ACC112 (cell line): ENCODE measurements around the gene ALAD.

Experiments
- H2AFZ ChIP-seq: fragments of 200-600 bp; sonication (generic); one replicate; pipeline ENCODE4 v1.6.0; 2017; ENCODE audit warnings: antibody characterized with exemption, low read length; ENCODE audit not compliant: unreplicated experiment
- H3K27ac ChIP-seq: fragments of 200-600 bp; sonication (generic); 2 replicates; pipeline ENCODE4 v1.5.1; 2014; ENCODE audit warnings: low read depth, mild to moderate bottlenecking, antibody characterized with exemption, low read length, moderate library complexity
- H3K27me3 ChIP-seq: fragments of 200-600 bp; sonication (generic); 2 replicates; pipeline ENCODE4 v1.6.1; 2014; ENCODE audit warnings: mild to moderate bottlenecking, antibody characterized with exemption, low read length, moderate library complexity, mixed read lengths; ENCODE audit not compliant: insufficient read depth
- H3K36me3 ChIP-seq: fragments of 200-600 bp; sonication (generic); 2 replicates; pipeline ENCODE4 v1.6.1; 2016; ENCODE audit warnings: mild to moderate bottlenecking, antibody characterized with exemption, low read length, moderate library complexity, mixed read lengths; ENCODE audit not compliant: insufficient read depth
- H3K4me1 ChIP-seq: fragments of 200-600 bp; sonication (generic); one replicate; pipeline ENCODE4 v1.6.1; 2016; ENCODE audit warnings: low read length, mixed read lengths; ENCODE audit not compliant: insufficient read depth, unreplicated experiment, control insufficient read depth
- H3K4me3 ChIP-seq: fragments of 200-600 bp; sonication (generic); 2 replicates; pipeline ENCODE4 v1.5.1; 2014; ENCODE audit warnings: mild to moderate bottlenecking, low read depth, low read length
- H3K79me2 ChIP-seq: fragments of 200-600 bp; sonication (generic); one replicate; pipeline ENCODE4 v1.6.0; 2016; ENCODE audit warnings: low read length; ENCODE audit not compliant: control insufficient read depth, unreplicated experiment, insufficient read depth

The ALAD gene

DNA sequence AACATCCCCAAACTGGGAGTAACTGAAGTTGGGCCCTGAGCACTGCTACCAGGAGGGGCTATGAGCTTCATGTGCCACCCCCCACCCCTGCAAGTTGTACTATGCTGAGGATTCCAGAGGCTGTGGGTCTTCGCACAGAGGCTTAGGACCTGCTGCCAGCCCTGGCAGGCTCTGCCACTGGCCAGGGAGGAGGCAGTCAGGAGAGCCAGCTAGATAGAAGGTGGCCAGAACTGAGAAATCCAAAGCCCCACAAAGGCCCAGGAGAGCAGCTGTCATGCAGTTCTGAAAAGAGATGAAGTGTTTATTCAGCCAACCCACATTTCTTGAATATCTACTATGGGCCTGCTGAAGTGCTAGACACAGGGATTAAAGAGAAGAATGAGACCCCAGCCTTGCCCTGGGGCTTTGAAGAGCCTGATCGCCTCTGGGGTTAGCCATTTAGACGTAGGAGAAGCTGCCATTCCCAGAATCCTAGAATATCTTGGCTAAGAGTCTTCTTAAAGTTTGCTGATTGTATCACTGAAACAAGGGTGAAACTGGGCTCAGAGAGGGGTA, 1.4 kb downstream of the ALAD start:
- Histone ChIP-seq H3K4me1 (peaks cover 15% of the 10 kb centered on the region), H3K36me3 (no peaks in the 10 kb centered on the region), H3K4me3 (no peak overlapping the region; the same call in 1 of the 2 replicates), H3K27ac (no peak overlapping the region), H3K27me3 (no peaks in the 10 kb centered on the region), H2AFZ (no peak overlapping the region), H3K79me2 (peaks cover 4% of the 10 kb centered on the region)

DNA sequence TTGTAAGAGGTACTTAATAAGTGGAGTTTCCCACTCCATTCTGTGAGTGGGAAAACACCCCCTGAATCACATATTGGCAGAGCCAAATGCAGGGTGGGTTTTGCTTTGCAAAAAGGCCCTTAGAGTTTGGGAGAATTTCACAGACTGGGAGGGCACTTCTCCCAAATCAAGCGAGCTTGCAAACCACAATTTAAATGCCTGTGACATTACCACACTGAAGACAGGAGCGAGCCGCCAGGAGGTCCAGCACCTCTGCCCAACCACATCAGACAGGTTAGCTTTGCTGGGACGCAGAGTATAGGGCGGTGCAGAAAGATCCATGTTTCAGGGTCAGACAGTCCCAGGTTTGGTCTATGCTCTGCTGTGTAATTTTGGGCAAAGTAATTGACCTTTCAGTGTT, 2.3 kb downstream of the ALAD start:
- Histone ChIP-seq H3K79me2 (peaks cover 4% of the 10 kb centered on the region), H3K36me3 (no peaks in the 10 kb centered on the region), H2AFZ (no peak overlapping the region), H3K27ac (no peak overlapping the region), H3K4me3 (no peak overlapping the region), H3K27me3 (no peaks in the 10 kb centered on the region), H3K4me1 (peaks cover 15% of the 10 kb centered on the region)

DNA sequence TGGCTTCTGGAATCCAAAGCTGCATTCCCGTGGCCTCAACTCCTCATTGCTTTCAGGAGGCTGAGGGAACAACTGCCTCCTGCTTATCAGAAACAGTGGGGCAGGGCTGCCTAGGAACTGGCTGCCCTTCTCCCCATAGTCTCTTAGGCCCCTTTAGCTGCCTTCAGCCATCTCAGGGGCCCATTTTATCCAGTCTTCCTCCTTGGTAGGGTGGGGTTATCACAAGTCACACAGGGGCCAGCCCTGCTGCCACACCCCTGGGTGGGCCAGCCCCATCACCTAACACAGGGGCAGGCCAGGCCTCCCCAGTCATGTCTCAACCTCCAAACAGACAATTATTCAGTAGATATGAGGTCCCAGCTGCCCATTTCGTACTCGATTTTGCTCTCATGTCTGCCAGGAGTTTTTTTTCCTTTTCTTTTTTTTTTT, 3.9 kb downstream of the ALAD start:
- no peak overlapping the region for H3K4me3 ChIP-seq

DNA sequence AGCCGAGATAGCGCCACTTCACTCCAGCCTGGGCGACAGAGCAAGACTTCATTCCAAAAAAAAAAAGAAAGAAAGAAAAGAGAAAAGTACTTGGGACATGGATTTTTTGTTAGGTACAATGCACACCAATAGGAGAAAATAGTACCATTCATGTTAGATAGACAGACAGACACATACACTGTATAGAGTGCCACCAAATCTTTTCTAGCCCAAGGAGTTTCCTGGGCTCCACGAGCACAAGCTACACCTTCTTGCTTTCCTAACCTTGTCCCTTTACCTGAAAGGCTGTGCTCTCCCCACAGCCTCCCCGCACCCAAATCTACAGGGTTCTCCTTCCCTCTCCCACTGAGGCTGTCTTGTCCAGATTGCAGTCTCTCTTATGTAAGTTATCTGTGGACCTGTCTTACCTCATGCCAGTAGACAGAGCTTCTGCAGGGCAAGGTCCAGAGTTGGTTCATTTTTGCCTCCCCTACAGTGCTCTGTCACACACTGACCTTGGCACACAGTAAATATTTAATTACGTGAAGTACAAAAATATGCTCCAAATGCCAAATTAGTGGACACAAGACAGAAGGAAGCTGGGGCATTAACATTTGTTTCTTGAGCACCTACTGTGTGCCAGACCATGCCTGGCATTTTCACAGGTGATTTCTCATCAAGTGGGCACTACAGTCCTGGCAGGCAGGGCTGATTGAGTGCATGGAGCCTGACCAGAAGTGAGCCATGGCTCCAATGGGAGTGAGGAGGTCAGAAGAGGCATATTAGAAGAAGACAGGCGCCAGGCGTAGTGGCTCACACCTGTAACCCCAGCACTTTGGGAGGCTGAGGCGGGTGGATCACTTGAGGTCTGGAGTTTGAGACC, 5.9 kb downstream of the ALAD start:
- Histone ChIP-seq H3K4me3 (no peak overlapping the region), H3K27me3 (no peaks in the 10 kb centered on the region), H3K36me3 (0 out of 2 replicates have a peak, but pooled peaks cover 2% of the 10 kb centered on the region), H3K79me2 (peaks cover 3% of the 10 kb centered on the region), H2AFZ (no peak overlapping the region), H3K27ac (no peak overlapping the region), H3K4me1 (peaks cover 15% of the 10 kb centered on the region)

More for the DNA sequence above, 3.9 kb downstream of the ALAD start:
- no peak overlapping the region for H3K27ac ChIP-seq
- H3K4me1 ChIP-seq = peaks cover 15% of the 10 kb centered on the region
- no peaks in the 10 kb centered on the region for H3K27me3 ChIP-seq
- 0 out of 2 replicates have a peak, but pooled peaks cover 2% of the 10 kb centered on the region for H3K36me3 ChIP-seq
- H2AFZ ChIP-seq = no peak overlapping the region
- peaks cover 4% of the 10 kb centered on the region for H3K79me2 ChIP-seq

DNA sequence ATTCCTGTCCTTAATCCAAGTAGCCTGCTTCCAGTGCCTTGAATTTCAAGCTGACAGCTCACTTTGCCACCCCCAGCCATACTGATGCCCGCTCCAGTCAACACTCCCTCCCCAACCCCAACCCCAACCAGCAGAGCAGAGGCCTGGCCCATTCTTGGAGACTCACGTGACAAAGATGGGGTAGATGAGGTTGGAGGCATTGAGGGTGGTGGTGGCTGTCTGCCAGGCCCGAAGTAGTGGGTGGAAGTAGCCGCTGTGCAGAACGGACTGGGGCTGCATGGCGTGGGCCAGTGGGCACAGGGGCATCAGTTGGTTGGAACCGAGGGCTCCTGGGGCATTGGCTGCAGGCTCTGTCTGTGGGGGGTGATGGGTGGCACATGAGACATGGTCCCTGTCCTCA, 7.8 kb downstream of the ALAD start:
- H3K27me3 ChIP-seq = no peaks in the 10 kb centered on the region
- H3K27ac ChIP-seq = no peak overlapping the region
- H3K4me1 ChIP-seq = peaks cover 7% of the 10 kb centered on the region
- no peak overlapping the region for H3K4me3 ChIP-seq
- no peak overlapping the region for H2AFZ ChIP-seq
- H3K79me2 ChIP-seq = no peaks in the 10 kb centered on the region
- H3K36me3 ChIP-seq = 0 out of 2 replicates have a peak, but pooled peaks cover 2% of the 10 kb centered on the region

DNA sequence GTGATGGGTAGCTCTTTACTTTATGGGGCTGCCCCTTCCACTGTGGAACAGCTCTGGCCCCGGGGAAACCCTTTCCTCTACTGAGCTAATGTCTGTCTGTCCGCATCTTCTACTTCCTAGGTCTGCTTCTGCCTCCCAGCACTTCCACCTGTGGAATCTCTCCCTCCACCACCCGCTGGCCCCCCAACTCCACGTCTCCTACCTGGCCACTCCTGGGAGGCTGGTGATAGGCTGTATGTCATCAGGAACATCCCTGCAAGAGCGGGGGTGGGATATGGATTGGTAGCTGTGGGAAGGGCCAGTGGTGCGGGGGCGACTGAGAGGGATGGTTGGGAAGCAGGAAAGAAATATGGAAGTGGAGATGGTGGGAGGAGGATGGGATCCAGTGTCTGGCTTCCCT, 9.2 kb downstream of the ALAD start:
- Histone ChIP-seq H3K36me3 (0 out of 2 replicates have a peak, but pooled peaks cover 2% of the 10 kb centered on the region), H3K27me3 (no peaks in the 10 kb centered on the region), H3K4me1 (no peaks in the 10 kb centered on the region), H3K79me2 (no peaks in the 10 kb centered on the region), H3K27ac (no peak overlapping the region), H2AFZ (no peak overlapping the region), H3K4me3 (no peak overlapping the region)

DNA sequence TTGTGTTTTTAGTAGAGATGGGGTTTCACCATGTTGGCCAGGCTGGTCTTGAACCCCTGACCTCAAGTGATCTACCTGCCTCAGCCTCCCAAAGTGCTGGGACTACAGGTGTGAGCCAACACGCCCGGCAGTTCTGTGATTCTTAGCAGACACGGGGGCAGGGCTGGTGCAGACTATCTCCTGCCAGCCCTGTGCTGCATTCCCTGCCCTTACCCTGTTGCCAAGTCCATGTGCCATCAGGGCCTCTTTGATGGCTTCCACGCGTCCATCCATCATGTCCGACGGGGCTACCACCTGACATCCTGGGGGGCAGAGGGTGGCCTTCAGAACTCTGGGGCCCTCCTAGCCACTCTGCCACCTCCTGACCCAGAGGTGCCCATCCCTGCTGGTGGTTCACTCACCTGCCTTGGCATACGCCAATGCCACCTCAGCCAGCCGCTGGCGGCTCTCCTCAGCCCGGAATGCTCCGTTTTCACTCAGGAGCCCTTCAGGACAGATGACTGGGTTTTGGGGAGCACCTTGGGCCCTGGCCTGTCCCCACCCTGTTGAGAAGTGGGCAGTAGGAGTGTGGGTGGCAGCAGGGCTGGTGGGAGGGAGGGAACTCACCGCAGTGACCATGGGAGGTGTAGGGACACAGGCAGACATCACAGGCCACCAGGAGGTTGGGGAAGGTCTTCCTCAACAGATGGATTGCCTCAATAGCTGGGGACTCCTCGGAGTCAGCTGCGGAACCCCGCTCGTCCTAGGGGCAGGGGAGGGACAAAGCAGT, 10.7 kb downstream of the ALAD start:
- no peaks in the 10 kb centered on the region for H3K27me3 ChIP-seq
- H3K36me3 ChIP-seq = 0 out of 2 replicates have a peak, but pooled peaks cover 2% of the 10 kb centered on the region
- H3K27ac ChIP-seq = no peak overlapping the region
- no peaks in the 10 kb centered on the region for H3K79me2 ChIP-seq
- H3K4me1 ChIP-seq = no peaks in the 10 kb centered on the region
- H2AFZ ChIP-seq = no peak overlapping the region
- no peak overlapping the region for H3K4me3 ChIP-seq

DNA sequence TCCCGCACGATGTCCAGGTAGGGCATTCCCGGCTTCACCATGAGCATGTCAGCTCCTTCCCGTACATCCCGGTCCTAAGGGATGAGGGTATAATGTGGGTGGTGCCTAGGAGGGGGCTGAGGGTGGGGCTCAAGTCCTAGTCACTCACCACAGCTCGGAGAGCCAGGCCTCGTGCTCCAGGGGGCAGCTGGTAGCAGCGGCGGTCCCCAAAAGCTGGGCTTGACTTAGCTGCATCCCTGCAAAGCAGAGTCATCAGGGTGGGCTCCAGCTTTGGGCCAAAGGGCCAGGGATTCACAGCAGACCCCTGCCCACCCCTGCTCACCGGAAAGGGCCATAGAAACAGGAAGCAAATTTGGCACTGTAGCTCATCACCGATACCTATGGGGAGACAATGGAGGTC, 11.6 kb downstream of the ALAD start:
- no peak overlapping the region for H3K27ac ChIP-seq
- H3K4me3 ChIP-seq = no peak overlapping the region
- H3K36me3 ChIP-seq = 0 out of 2 replicates have a peak, but pooled peaks cover 2% of the 10 kb centered on the region
- H3K27me3 ChIP-seq = no peaks in the 10 kb centered on the region
- H3K79me2 ChIP-seq = no peaks in the 10 kb centered on the region
- no peak overlapping the region for H2AFZ ChIP-seq
- no peaks in the 10 kb centered on the region for H3K4me1 ChIP-seq

DNA sequence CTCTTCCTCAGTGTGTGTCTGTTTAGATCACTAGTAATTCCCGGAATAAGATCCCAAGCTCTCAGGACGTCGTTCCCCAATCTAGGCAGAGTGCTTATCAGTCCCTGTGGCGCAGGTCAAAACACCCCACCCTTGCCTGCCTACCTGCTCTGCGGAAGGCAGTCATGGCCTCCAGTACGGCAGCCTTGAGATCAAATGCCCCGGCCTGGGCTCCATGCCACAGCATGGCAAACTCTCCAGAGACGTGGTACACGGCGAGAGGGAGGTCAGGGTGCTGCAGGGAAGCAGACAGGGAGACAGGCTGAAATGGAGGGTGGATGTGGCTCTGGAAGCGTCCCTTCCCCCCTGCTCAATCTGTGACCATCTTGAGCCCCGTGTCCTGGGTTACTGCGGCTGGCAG, 12.3 kb downstream of the ALAD start:
- Histone ChIP-seq H3K4me3 (no peak overlapping the region), H3K27ac (no peak overlapping the region), H3K4me1 (no peaks in the 10 kb centered on the region), H3K36me3 (0 out of 2 replicates have a peak, but pooled peaks cover 2% of the 10 kb centered on the region), H2AFZ (no peak overlapping the region), H3K79me2 (no peaks in the 10 kb centered on the region), H3K27me3 (no peaks in the 10 kb centered on the region)

DNA sequence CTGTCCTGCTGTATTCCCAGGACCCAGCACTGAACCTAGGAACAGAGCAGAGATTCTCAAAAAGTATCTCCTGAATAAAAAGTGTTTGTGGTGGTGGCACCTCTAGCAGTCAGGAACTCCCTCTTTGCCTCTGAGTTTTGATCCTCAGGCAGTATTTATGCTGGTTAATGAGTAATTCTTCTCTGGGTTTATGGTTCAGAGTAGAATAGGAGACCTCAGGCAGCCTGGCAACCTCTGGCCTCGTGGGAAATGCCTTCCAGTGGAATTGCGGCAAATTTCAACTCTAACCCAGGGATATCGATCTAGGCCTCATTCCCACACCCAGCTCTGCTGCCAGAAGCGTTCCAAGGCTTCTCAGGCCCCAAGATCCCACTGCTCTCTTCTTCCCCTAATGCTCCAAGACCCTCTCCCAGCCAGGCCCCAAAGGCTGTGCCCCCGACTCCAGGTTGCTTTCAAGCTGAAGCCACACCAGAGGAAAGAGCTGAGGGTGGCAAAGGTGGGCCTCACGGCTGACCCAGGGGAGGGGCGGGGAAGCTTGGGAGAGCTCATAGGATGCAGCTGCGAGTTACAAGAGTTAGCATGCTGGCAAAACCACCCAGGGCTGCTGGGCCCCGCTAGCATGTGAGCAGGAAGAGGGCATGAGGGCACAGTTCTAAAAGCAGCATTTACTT, 13.4 kb downstream of the ALAD start:
- Histone ChIP-seq H3K36me3 (0 out of 2 replicates have a peak, but pooled peaks cover 2% of the 10 kb centered on the region), H3K4me1 (no peaks in the 10 kb centered on the region)

More for the DNA sequence above, 13.4 kb downstream of the ALAD start:
- Histone ChIP-seq H3K79me2 (no peaks in the 10 kb centered on the region), H2AFZ (no peak overlapping the region), H3K27me3 (no peaks in the 10 kb centered on the region), H3K27ac (no peak overlapping the region), H3K4me3 (no peak overlapping the region)
